GM21423 (cell line): Measurements from ENCODE around the gene TCF21.
"Not testable (repeated sequence)": the region's sequence is repeated elsewhere in the genome, so short reads cannot be mapped to it uniquely, and the experiment has no call there.

ENCODE experiments used
- ATAC-seq: cut with Tn5 transposase; IDR thresholded peaks from one replicate; pipeline ENCODE4 v1.9.1; 2021; ENCODE audit warnings: mild to moderate bottlenecking, moderate library complexity; ENCODE audit not compliant: unreplicated experiment

The TCF21 gene

DNA sequence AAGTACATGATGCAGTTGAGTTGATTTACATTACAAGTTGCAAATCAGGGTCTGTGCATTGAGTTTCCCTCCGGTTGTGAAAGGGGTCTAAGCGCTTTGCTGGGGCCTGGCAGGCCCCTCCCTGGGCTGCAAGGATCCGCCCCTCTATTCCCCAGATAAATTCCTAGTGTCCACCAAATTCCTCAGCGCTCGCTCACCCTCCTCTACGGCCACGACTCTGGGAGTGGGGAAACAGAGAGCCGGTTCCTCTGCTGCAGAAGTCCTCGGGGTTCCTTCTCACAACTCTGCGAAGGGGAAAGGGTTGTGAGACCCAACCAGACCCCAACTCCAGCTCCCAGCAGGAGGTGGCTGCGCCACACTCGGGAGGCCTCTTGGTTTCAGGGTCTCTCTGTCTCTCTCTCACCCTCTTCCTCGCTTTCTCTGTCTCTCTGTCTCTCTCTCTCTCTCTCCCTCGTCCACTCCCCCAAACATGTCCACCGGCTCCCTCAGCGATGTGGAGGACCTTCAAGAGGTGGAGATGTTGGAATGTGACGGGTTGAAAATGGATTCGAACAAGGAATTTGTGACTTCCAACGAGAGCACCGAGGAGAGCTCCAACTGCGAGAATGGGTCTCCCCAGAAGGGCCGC is at the start of gene TCF21:
TCF21 (plus strand) TSS at position 185 of the 628 bp plus-strand sequence; CDS start at position 470, 285 bp downstream.
- ATAC-seq, result no peak

DNA sequence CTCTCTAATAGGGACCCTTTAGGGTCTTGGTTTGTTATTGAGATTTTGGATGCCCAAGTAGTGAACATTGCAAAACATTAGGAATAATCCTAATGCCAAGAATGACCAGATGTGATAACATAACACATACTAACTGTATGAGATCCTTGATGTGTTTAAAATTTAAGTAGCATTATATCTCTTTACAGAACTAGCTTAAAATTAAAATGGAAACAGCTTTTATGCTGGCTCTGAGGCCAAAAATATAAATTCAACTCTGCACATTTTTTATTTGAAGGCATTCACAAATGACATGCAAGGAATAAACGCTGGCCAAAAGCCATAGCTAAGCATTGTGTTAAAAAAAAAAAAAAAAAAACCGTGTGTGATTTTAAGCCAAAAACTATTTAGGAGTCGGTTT is 47.7 kb upstream of the TCF21 start:
- ATAC-seq, result no peak

GRCh38 chr6:133843098-133843497 is 45.8 kb upstream of the TCF21 start:
- ATAC-seq, result no peak

- no peak for ATAC-seq
Observed at GRCh38 chr6:133844709-133845108, 44.2 kb upstream of the TCF21 start.

DNA sequence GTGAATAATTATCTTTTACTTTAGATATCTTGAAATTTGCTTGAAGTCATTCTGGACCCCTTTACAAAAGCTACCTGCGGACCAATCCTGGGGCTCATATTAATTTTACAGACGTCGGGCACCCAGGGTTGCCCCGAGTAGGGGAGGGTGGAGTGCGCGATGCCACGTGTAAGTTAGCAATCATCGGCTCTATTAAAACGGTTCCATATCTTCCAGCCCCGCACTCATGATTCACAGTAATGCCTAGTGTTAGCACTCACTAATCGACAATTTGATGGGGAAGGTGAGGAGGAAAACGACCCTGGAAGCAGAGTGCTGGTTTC is 34.9 kb upstream of the TCF21 start:
- ATAC-seq, result no peak

GRCh38 chr6:133854364-133855275 is 34.3 kb upstream of the TCF21 start:
- no peak for ATAC-seq

GRCh38 chr6:133855276-133855990 is 33.5 kb upstream of the TCF21 start:
- ATAC-seq, result no peak

GRCh38 chr6:133855991-133856370 is 32.9 kb upstream of the TCF21 start:
- ATAC-seq, result no peak

GRCh38 chr6:133856911-133857310 is 32.0 kb upstream of the TCF21 start:
- no peak for ATAC-seq

DNA sequence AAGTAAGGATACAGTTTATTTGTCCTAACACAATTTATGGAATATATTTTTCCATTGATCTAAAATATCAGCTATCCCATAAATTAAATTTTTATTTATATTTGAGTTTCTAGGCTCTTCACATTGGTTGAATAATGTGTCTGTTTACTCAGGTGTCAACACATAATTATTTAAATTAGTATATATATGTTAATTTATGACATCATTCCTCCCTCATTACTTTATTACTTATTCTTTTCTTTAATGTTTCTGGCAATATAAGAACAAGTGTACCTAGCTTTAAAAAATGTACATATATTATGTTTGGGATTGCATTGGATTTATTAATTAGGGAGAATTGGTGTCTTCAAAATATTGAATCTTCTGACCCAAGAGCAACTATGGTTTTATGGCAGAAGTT is 31.2 kb upstream of the TCF21 start:
- no peak for ATAC-seq

- ATAC-seq, result not testable (repeated sequence)
Observed at GRCh38 chr6:133861337-133861736, 27.6 kb upstream of the TCF21 start.

DNA sequence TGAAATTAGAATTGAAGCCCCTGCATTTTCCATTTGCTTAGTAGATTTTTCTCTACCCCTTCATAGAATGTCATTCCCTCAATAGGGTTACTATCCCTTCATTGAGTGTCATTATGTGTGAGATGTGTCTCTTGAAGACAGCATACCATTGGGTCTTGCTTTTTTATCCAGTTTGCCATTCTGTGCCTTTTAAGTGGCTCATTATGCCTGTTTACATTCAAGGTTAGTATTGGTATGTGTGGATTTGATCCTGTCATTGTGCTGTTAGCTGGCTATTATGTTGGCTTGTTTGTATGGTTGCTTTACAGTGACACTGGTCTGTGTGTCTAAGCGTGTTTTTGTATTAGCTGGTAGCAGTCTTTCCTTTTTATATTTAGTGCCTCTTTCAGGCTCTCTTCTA is 25.7 kb upstream of the TCF21 start:
- no peak for ATAC-seq

DNA sequence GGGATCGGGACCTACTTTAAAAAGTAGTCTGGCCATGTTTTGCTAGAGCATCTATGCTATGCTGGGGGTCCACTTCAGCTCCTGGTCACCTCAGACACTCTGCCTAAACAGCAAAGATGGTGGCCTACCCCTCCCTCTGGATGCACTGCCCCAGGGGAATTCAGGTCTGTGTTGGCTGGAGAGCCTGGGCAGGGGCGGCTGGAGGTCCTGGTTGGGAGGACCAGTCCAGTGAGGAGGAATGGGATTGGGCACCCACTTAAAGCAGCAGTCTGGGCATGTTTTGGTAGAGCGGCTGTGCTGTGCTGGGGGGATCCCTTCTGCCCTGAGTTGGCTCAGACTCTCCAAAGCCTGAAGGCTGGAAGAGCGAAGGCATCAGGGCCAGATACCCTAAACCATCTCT is 23.2 kb upstream of the TCF21 start:
- no peak for ATAC-seq

- no peak for ATAC-seq
Observed at GRCh38 chr6:133871131-133871530, 17.8 kb upstream of the TCF21 start.

DNA sequence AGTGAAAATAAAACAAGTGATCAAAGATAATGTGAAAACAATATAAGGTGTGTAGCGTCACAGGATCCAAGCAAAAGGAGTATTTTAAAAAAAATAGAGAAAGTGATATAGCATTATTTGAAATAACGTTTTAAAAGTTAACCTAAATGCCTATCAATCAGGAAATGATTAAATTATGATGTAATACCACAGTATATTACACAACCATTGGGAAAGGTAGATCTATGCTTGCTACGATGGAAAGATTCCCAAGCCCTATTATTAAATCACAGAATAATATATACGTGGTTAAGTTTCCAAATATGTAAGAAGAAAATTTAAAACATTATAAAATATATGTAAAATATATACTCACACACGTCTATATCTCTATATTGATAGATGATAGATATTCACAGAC is 15.4 kb upstream of the TCF21 start:
- ATAC-seq, result no peak

DNA sequence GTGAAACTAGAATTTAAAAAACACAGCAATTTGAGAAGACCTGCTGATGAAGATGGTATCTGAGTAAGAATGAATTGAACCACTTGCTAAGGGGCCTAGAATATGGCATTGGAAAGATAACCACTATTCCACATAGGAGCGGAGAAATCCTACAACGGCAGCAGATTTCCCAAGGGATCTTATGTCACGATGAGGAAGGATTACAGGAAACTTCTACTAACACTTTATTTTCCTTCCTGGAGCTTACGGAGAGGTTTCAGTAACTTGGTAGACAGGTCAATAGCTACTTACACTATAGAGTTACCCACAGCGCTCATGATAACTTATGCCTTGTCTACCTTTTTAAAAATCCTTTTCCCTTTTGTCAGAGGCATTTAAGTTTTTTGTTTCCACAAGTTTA is 11.8 kb upstream of the TCF21 start:
- no peak for ATAC-seq

DNA sequence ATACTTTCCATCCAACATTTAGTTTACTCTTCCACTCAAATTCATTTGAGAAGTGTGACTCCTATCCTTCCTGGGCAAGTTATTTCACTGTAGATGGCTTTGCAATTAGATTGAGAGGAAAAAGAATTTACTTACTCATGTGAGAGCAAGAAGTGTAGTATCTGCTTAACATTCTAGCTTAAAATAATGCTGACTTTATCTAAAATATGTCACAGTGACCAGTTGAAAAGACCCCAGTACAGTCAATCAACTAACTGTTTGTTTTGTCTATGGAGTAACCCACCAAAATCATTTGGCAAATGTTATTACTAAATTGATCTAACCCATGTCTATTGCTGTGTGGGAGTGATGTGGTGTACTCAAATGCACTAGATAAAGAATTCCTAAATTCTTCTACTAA is 8.9 kb upstream of the TCF21 start:
- ATAC-seq, result no peak

DNA sequence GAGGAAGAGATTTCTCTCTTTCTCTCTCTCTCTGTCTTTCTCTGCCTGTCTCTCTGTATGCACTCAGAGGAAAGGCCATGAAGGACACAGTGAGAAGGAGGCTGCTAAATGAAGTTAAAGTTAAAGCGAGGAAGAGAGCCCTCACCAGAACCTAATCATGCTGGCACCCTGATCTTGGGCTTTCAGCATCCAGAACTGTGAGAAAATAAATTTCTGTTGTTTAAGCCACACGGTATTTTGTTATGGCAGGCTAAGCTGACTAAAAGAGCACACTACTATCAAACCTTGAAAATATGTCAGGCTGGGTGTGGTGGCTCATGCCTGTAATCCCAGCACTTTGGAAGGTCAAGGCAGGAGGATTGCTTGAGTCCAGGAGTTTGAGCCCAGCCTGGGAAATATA is 8.0 kb upstream of the TCF21 start:
- no peak for ATAC-seq

DNA sequence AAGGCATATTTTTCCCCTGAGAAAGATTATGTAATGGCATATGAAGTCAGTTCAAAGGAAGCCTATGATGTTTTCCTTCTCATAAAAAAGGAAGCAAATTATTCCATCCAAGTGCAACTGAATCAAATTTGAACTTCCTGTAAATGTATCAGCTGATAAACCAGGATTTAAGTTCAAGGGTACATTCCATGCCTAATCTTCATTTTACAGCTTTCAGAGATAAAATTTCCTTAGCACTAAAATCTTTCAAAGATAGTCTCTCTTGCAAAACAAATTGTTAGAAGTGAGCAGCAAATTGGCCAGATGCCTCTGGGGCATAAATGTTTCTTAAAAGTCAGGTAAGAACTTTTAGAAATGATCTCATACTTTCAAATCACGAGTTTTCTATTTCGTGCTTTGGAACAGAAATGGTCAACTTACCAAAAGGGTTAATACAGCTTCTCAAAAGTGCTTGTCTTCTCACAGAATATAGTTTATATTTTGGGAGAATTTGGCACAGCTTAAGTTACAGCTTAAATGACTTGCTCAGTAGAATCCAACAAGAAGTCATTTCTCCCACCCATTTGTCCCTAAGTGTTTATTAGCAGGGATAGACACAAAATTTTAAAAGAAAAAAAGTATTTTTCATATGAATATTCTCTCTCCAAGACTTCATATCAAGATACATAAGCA is 2.7 kb upstream of the TCF21 start:
- no peak for ATAC-seq

DNA sequence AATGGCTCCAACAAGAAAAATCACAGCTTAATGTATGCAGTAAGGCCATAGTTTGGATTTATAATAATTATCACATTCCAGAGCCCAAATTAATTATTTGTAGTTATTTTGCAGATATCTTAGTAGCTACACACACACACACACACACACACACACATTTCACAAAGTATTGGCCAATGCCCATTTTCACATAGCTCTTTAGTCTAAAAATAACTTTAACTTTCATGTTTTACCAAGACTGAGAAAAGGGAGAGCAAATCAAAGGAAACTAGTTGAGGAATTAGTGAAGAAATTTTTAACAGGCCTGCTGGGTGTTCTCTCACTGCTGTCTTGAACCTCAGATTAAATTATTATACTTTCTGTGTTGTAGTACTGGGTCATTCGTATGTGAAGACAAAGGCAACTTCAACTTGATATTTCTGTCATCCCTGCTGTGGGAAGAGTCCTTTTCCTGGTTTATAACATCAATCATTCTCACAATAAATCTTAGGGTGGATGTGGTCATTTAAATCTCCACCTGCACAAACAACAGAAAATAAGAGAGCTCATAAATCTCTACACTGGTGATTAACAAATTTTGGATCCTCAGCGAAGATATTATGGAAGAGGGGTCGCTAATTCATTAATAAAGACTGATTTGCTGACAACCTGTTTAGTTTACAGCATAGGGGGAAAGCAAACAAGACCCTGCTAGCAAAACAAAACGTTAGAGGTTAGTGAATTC is 1.6 kb upstream of the TCF21 start:
- no peak for ATAC-seq

GRCh38 chr6:133887880-133888230 is 1.1 kb upstream of the TCF21 start:
- ATAC-seq, result no peak
